Epithelial cell of esophagus (primary cell): ENCODE measurements around the gene DUOXA1.

Experiments used
- DNase-seq: peaks from one replicate; pipeline ENCODE4 v3.0.0; 2010; ENCODE audit warnings: low read depth
- H3K4me3 ChIP-seq: 2 replicates; pipeline ENCODE4 v1.5.1; 2011; ENCODE audit warnings: mild to moderate bottlenecking, low read length, control low read depth
- CTCF ChIP-seq: IDR thresholded peaks from 2 replicates; pipeline ENCODE4 v1.5.1; 2011; ENCODE audit warnings: low read depth, mild to moderate bottlenecking, low read length, control low read depth, inconsistent platforms; ENCODE audit not compliant: insufficient read depth; ENCODE audit errors: missing control alignments

Gene DUOXA1

GRCh38 chr15:45113380-45113990 is 16.2 kb downstream of the DUOXA1 start:
- H3K4me3 ChIP-seq = no peak overlapping the region
- DNase-seq = no peak
- no peak for TF ChIP-seq CTCF

GRCh38 chr15:45112591-45113379 is 16.9 kb downstream of the DUOXA1 start:
- peak; percentile 35 for DNase-seq
- peak overlapping the region; percentile 5 for H3K4me3 ChIP-seq
- TF ChIP-seq CTCF = no peak

- TF ChIP-seq CTCF = no peak
- H3K4me3 ChIP-seq = peak overlapping the region; percentile 3
- no peak for DNase-seq
Observed at GRCh38 chr15:45112143-45112590, 17.5 kb downstream of the DUOXA1 start.

- DNase-seq = no peak
- no peak overlapping the region for H3K4me3 ChIP-seq
- TF ChIP-seq CTCF = no peak
Observed at GRCh38 chr15:45111390-45112142, 18.1 kb downstream of the DUOXA1 start.

GRCh38 chr15:45110256-45110820 is 19.3 kb downstream of the DUOXA1 start:
- TF ChIP-seq CTCF = no peak
- DNase-seq = no peak
- H3K4me3 ChIP-seq = no peak overlapping the region

GRCh38 chr15:45107941-45108630 is 21.6 kb downstream of the DUOXA1 start:
- H3K4me3 ChIP-seq = no peak overlapping the region
- no peak for DNase-seq
- TF ChIP-seq CTCF = no peak
